ENCODE measurements around the gene SERINC3.

DNA sequence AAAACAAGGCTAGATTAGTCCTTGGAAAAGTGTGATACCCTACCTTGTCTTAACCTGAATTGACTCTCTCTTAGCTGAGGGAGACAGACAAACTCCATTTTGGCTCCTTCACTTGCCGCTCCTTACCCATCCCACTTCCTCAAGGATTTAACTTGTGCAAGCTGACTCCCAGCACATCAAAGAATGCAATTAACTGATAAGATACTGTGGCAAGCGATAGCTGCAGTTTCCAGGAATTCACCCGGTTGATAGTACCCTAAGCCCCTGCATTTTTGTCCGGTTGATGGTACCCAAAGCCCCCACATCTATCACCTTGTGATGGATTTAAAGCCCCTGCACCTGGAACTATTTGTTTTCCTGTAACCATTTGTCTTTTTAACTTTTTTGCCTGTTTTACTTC lies 1.9 kb upstream of the SERINC3 start:
- TF ChIP-seq, protein P1, sequence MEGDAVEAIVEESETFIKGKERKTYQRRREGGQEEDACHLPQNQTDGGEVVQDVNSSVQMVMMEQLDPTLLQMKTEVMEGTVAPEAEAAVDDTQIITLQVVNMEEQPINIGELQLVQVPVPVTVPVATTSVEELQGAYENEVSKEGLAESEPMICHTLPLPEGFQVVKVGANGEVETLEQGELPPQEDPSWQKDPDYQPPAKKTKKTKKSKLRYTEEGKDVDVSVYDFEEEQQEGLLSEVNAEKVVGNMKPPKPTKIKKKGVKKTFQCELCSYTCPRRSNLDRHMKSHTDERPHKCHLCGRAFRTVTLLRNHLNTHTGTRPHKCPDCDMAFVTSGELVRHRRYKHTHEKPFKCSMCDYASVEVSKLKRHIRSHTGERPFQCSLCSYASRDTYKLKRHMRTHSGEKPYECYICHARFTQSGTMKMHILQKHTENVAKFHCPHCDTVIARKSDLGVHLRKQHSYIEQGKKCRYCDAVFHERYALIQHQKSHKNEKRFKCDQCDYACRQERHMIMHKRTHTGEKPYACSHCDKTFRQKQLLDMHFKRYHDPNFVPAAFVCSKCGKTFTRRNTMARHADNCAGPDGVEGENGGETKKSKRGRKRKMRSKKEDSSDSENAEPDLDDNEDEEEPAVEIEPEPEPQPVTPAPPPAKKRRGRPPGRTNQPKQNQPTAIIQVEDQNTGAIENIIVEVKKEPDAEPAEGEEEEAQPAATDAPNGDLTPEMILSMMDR (optimal IDR thresholded peaks at IDR 0.05 in 1 of 3, IDR thresholded peaks at IDR 0.05 in 1 of 3, conservative IDR thresholded peaks at IDR 0.05 in 1 of 3; ENCODE audit: extremely low read depth in 1 of 3, insufficient read depth in 2 of 3, low read length in 3 of 3) = no peak
- no peak for TF ChIP-seq EZH2 (IDR thresholded peaks at IDR 0.05; ENCODE audit: low read length)
